T-helper 1 cell treated with Interleukin-12 subunit alpha and Interleukin-12 subunit beta and Interleukin-4 antibody, amounts not matched to agents 30 μg/mL and 1 μg/mL, for 36 hours (primary cell): ENCODE results near the gene PRRT4.

Experiments used
- H3K27ac Mint-ChIP-seq: one replicate; pipeline ENCODE4 v1.8.0; 2021; ENCODE audit warnings: mild to moderate bottlenecking, mixed read lengths
- H3K27me3 Mint-ChIP-seq: one replicate; pipeline ENCODE4 v1.8.0; 2021; ENCODE audit warnings: low read depth, mixed read lengths
- H3K36me3 Mint-ChIP-seq: one replicate; pipeline ENCODE4 v1.8.0; 2021; ENCODE audit warnings: low read depth, mixed read lengths
- H3K4me1 Mint-ChIP-seq: one replicate; pipeline ENCODE4 v1.8.0; 2021; ENCODE audit warnings: low read depth, mixed read lengths
- H3K4me3 Mint-ChIP-seq: one replicate; pipeline ENCODE4 v1.8.0; 2021; ENCODE audit warnings: mild to moderate bottlenecking, moderate library complexity, mixed read lengths
- H3K9me3 Mint-ChIP-seq: one replicate; pipeline ENCODE4 v1.8.0; 2021; ENCODE audit warnings: mixed read lengths

PRRT4 gene

DNA sequence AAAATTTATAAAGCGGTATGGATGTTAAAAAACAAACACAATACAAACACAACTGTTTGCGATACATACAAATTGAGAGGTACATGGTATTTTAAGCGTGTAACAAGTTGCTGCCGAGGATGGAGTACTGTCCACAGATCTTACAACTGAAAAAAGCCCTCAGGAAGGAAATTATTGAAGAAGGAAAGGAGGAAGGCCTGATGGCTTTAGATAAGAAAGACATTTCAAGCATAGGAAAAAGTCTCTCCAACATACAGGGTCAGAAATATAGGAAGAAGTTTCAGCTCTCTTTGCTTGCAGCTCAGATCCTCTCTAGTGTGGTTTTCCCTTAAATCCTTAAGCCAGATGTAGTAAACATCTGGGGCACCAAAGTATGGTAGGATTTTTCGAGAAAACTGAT lies 42.8 kb downstream of the PRRT4 start:
- Mint-ChIP-seq H3K4me1 (peaks cover 21% of the 10 kb centered on the region), H3K27ac (no peak overlapping the region), H3K36me3 (peaks cover 50% of the 10 kb centered on the region)

DNA sequence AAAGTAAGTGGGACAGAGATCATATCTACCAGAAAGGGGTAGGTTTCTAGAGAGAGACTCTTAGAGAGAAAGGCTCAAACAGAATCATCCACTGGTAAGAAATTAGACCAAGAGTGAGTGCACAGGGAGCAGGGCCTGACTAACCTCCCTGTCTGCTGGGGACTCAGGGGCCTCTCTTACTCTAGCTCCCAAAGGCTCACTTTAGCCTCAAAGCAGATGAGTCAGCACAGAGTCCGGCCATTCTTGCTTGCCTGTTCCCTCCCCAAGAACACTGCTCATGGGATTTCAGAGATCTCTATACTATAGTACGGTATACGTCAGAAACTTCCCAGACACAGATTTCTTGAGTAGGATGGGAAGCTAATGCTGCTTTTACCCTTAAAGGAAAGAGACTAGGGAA lies 50.5 kb downstream of the PRRT4 start:
- H3K27ac Mint-ChIP-seq, result no peak overlapping the region
- H3K27me3 Mint-ChIP-seq, result no peaks in the 10 kb centered on the region

More for the DNA sequence above, 42.8 kb downstream of the PRRT4 start:
- no peaks in the 10 kb centered on the region for H3K9me3 Mint-ChIP-seq
- no peak overlapping the region for H3K4me3 Mint-ChIP-seq
- no peaks in the 10 kb centered on the region for H3K27me3 Mint-ChIP-seq

DNA sequence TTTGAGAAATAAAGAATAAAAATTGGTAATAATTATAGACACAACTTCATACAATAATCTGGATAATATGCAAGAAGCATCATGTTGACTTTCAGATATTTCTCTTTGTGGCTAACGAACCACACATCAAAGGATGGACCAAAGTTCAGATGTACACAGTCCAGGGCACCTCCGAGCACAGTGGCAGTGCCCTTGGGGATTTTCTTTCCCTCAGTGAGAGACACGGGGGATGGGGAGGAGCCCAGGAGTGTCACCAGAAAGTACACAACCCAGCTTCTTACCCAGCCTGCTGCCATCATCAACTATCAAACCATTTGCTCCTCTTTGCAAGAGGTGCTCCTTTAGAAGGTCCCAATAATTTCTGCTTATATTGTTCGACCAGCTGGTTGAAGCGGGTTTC lies 51.0 kb downstream of the PRRT4 start:
- no peak overlapping the region for H3K4me3 Mint-ChIP-seq
- H3K27ac Mint-ChIP-seq, result no peak overlapping the region
- H3K9me3 Mint-ChIP-seq, result no peaks in the 10 kb centered on the region
- peaks cover 44% of the 10 kb centered on the region for H3K36me3 Mint-ChIP-seq
- H3K4me1 Mint-ChIP-seq, result no peaks in the 10 kb centered on the region
- H3K27me3 Mint-ChIP-seq, result no peaks in the 10 kb centered on the region

More for the DNA sequence above, 50.5 kb downstream of the PRRT4 start:
- Mint-ChIP-seq H3K4me1 (peaks cover 4% of the 10 kb centered on the region), H3K9me3 (no peaks in the 10 kb centered on the region), H3K36me3 (peaks cover 45% of the 10 kb centered on the region), H3K4me3 (no peak overlapping the region)

DNA sequence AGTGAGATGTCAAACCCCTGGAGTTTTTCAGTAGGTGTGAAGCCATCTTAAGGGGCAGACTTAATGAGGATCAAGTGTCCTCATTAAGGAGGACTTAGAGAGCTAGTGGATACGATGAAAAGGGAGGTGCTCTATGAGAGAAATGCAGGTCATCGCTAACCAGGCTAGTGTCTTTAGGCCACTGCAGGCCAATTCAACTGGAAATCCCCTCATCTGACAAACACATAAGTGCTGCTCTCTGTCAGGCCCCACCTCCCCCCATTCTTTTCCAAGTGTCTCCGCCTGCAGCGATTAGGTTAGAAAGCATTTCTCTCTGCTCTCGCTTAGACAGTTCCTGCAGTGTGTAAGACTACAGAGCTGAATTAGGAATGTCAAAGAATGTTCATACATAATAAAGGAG lies 51.5 kb downstream of the PRRT4 start:
- no peaks in the 10 kb centered on the region for H3K9me3 Mint-ChIP-seq
- no peaks in the 10 kb centered on the region for H3K27me3 Mint-ChIP-seq
- H3K36me3 Mint-ChIP-seq, result peaks cover 43% of the 10 kb centered on the region
- no peaks in the 10 kb centered on the region for H3K4me1 Mint-ChIP-seq
- no peak overlapping the region for H3K4me3 Mint-ChIP-seq
- H3K27ac Mint-ChIP-seq, result no peak overlapping the region

DNA sequence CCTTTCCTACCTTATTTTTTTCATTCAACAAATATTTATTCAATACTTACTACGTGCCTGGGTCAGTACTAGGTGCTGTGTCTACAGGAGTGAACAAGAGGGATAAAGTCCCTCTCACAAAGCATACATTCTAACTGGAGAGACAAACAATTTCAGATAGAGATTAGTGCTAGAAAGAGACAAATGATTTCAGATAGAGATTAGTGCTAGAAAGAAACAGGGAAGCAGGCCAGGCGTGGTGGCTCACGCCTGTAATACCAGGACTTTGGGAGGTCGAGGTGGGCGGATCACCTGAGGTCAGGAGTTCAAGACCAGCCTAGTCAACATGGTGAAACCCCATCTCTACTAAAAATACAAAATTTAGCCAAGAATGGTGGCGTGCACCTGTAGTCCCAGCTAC lies 52.4 kb downstream of the PRRT4 start:
- Mint-ChIP-seq H3K9me3 (no peaks in the 10 kb centered on the region), H3K36me3 (peaks cover 39% of the 10 kb centered on the region), H3K27me3 (no peaks in the 10 kb centered on the region)

DNA sequence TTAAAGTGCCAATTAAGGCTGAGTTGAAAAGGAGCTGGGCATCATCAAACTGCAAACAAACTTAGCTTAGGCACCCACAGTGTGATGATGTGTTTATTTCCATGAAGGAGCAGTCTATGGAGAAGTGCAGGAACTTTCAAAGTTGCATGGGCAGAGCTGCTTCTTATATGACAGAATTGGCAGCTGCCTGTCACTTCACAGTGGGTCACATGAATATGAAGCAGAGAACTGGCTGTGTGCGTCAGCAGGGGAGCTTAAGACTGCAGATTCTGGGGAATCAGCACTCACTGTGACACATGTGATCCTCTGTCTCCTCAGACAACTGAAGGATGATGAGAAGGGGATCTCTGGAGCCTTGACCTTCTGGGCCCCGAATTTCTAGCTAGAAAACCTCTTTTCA lies 54.4 kb downstream of the PRRT4 start:
- no peak overlapping the region for H3K27ac Mint-ChIP-seq

More for the DNA sequence above, 52.4 kb downstream of the PRRT4 start:
- Mint-ChIP-seq H3K4me1 (no peaks in the 10 kb centered on the region), H3K4me3 (no peak overlapping the region), H3K27ac (no peak overlapping the region)

DNA sequence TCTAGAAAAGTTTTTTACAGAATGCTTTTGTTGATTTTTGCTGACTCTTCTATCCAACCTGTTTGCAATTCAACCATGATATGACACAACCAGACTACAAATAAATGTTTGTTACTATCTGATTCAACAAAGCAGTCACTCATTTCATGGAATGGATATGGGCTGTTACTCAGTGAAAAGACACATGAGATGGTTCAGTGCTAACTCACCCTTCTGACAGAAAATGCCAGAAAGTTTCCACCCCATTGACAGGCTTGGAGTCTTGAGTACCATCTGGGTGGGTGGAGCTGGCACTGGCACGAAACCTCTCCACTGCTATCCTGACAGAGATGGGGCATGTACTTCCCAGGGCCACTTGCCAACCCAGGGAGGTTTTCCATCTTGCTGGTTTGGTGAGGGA lies 57.3 kb downstream of the PRRT4 start:
- Mint-ChIP-seq H3K36me3 (peaks cover 18% of the 10 kb centered on the region), H3K4me3 (no peak overlapping the region), H3K27me3 (no peaks in the 10 kb centered on the region), H3K9me3 (no peaks in the 10 kb centered on the region), H3K4me1 (no peaks in the 10 kb centered on the region), H3K27ac (no peak overlapping the region)

More for the DNA sequence above, 54.4 kb downstream of the PRRT4 start:
- no peak overlapping the region for H3K4me3 Mint-ChIP-seq
- no peaks in the 10 kb centered on the region for H3K27me3 Mint-ChIP-seq
- peaks cover 25% of the 10 kb centered on the region for H3K36me3 Mint-ChIP-seq
- H3K9me3 Mint-ChIP-seq, result no peaks in the 10 kb centered on the region
- no peaks in the 10 kb centered on the region for H3K4me1 Mint-ChIP-seq

DNA sequence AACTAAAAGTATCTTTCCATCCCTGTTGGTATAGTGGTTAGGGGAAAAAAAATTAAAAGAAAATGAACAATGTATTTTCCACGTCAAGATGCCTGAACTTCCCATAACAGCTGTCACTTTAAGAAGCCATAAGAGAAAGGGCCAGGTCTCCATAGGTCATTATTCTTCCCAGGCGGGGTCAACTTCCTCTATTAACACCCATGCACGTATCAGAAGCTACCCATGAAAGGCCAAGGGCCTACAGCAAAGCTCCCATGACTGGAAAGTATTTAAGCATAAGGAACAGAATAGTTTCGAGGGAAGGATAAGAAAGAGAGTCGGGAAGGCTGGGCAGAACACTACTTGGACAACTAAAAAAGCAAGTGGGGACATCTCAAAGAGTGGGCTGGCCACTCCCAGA lies 57.8 kb downstream of the PRRT4 start:
- Mint-ChIP-seq H3K36me3 (peaks cover 15% of the 10 kb centered on the region), H3K4me3 (no peak overlapping the region), H3K27ac (no peak overlapping the region), H3K9me3 (no peaks in the 10 kb centered on the region), H3K4me1 (no peaks in the 10 kb centered on the region), H3K27me3 (no peaks in the 10 kb centered on the region)

DNA sequence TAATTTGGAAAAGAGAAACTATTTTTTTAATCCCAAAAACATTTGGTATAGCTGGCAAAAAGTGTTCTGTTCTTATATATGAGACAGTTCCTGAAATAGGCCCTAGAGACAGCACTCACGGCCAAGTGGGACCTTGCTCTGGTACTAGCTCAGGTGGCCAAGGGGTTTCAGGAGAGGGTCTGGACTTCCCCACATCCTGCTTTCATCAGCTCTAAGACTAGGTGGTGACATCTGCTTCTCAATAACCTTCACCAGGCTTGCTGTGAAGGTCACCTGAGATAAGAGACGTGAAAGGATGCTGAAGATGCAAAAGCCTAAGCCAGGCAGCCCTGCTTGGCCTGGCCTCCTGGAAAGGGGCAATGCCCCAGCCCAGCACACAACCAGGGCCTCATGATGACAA lies 58.4 kb downstream of the PRRT4 start:
- H3K4me1 Mint-ChIP-seq, result no peaks in the 10 kb centered on the region

DNA sequence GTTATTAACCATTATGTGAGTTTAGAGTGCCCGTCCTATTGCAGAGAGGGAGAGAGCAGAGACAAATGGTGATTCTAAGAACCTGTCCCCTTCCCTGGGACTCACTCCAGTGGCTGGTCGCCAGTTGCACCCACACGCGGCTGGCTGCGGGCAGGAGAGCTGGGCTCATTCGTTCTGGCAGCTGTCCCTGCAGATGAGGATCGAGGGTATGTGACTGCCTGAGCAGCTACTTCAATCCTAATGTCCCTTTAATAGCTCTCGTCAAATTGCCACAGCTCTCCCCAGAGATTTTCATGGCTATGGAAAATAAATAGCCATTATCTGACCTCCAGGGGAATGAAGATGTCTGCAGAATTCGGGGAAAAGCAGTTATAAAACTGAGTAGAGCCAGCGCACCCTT lies 59.4 kb downstream of the PRRT4 start:
- Mint-ChIP-seq H3K27me3 (no peaks in the 10 kb centered on the region), H3K4me3 (no peak overlapping the region), H3K9me3 (no peaks in the 10 kb centered on the region), H3K27ac (no peak overlapping the region), H3K36me3 (peaks cover 10% of the 10 kb centered on the region), H3K4me1 (no peaks in the 10 kb centered on the region)

More for the DNA sequence above, 58.4 kb downstream of the PRRT4 start:
- no peaks in the 10 kb centered on the region for H3K9me3 Mint-ChIP-seq
- no peaks in the 10 kb centered on the region for H3K27me3 Mint-ChIP-seq
- no peak overlapping the region for H3K27ac Mint-ChIP-seq
- H3K4me3 Mint-ChIP-seq, result no peak overlapping the region
- H3K36me3 Mint-ChIP-seq, result peaks cover 11% of the 10 kb centered on the region
